HepG2 (cell line): ENCODE measurements around the gene UBE2E1. TPM values are rescaled to one million over a fixed set of nuclear protein-coding genes. Genes with fewer than 3 reads are reported as not detected.

Experiments used
- ZNF407 ChIP-seq: sonication (generic); formaldehyde crosslinking; IDR thresholded peaks from one replicate; pipeline ENCODE4 v1.5.1; 2020; ENCODE audit warnings: mild to moderate bottlenecking, missing genetic modification reagents; ENCODE audit errors: not compliant biosample characterization
- ZNF597 ChIP-seq: sonication (generic); formaldehyde crosslinking; IDR thresholded peaks from 2 replicates; pipeline ENCODE4 v1.5.0; 2020; ENCODE audit warnings: missing genetic modification reagents
- polyA plus RNA-seq, 8 experiments: library from polyadenylated mRNA; depleted of rRNA in 3 of 8; stranded (reverse) in 7 of 8; unstranded in 1 of 8; fragments of >200 nt; fragmentation: Illumina TruSeq in 4 of 8; extraction: Trizol in 4 of 8; gene quantifications; 2 replicates each; pipeline versions ENCODE4 v1.2.1 to v1.2.3, GENCODE V29; 2011 to 2016; ENCODE audit warnings: low read depth in 4 of 8, missing spikeins in 1 of 8, mixed read lengths in 1 of 8; ENCODE audit not compliant: insufficient read depth in 1 of 8
- total RNA-seq, 5 experiments: library from RNA; depleted of rRNA; stranded (reverse); fragments of >200 nt; fragmentation: Illumina TruSeq; extraction: Trizol; gene quantifications; 2 replicates each; pipeline ENCODE4 v1.2.3, GENCODE V29; 2016; ENCODE audit warnings: low read depth in 1 of 5

The UBE2E1 gene
- total and polyA plus RNA-seq, 2 of the 13 experiments (the other 11 are each of a cell fraction or from before 2014, with no cell fraction given), result 55.4 to 61.8 TPM

- TF ChIP-seq ZNF407, result no peak
- TF ChIP-seq ZNF597 (CRISPR knock-in tag), result no peak
Measured at GRCh38 chr3:23913182-23913581, 107.4 kb downstream of the UBE2E1 start (continued).
